Mesodermal cell (in vitro differentiated cells): ENCODE measurements around the gene NOL9.
A peak's percentile ranks its signal among the peaks of the same experiment; 100 is the strongest.

Source experiments
- H3K27ac ChIP-seq: 2 replicates; pipeline ENCODE4 v1.7.0; 2013; ENCODE audit warnings: mild to moderate bottlenecking, low read depth, low read length, moderate library complexity; ENCODE audit not compliant: severe bottlenecking
- H3K36me3 ChIP-seq: 2 replicates; pipeline ENCODE4 v1.7.1; 2013; ENCODE audit warnings: mild to moderate bottlenecking, low read length, moderate library complexity; ENCODE audit not compliant: control insufficient read depth, insufficient read depth
- H3K4me1 ChIP-seq: one replicate; pipeline ENCODE4 v1.7.1; 2013; ENCODE audit warnings: mild to moderate bottlenecking, low read length; ENCODE audit not compliant: insufficient read depth, control insufficient read depth, poor library complexity, severe bottlenecking
- H3K4me3 ChIP-seq: 2 replicates; pipeline ENCODE4 v1.7.0; 2013; ENCODE audit warnings: low read length, control low read depth, mild to moderate bottlenecking; ENCODE audit not compliant: insufficient read depth, poor library complexity, severe bottlenecking; ENCODE audit errors: extremely low read depth
- H3K9me3 ChIP-seq: 2 replicates; pipeline ENCODE4 v1.7.1; 2013; ENCODE audit warnings: mild to moderate bottlenecking, low read length, moderate library complexity; ENCODE audit not compliant: control insufficient read depth
- WGBS, 2 experiments: methylation state at CpG; one replicate each; pipeline ENCODE4 v1.1.5; 2013; ENCODE audit warnings: missing lambda C conversion rate in 2 of 2; ENCODE audit not compliant: insufficient coverage in 2 of 2; 5-methylcytosine and 5-hydroxymethylcytosine counted together

Gene NOL9

GRCh38 chr1:6517435-6517851, 36.9 kb downstream of the NOL9 start:
- Histone ChIP-seq H3K4me1 (peaks cover 35% of the 10 kb centered on the region), H3K4me3 (no peak overlapping the region), H3K9me3 (no peaks in the 10 kb centered on the region), H3K27ac (peak overlapping the region; percentile 79), H3K36me3 (no peaks in the 10 kb centered on the region)
- WGBS, 2 experiments: 43 to 67% methylated on average over 3 to 6 of the region's 8 CpGs

DNA sequence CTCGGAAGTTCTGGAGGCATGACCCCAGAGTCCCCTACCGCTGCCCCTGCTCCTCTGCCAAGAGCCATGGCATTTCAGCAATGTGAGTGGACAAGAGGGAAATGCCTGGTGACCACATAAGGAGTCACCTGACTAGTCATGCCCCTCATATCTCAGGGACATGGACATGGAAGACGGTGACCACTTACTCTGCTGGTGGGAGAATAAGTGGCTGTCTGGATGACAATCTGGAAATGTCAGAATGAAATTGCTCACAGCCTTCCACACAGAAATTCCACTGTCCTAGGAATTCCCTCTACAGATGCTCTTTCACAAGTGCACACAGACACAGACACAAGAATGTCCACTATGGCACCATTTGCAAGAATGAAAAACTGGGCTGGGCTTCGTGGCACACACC, 38.5 kb downstream of the NOL9 start:
- H3K27ac ChIP-seq: peak overlapping the region; percentile 23

DNA sequence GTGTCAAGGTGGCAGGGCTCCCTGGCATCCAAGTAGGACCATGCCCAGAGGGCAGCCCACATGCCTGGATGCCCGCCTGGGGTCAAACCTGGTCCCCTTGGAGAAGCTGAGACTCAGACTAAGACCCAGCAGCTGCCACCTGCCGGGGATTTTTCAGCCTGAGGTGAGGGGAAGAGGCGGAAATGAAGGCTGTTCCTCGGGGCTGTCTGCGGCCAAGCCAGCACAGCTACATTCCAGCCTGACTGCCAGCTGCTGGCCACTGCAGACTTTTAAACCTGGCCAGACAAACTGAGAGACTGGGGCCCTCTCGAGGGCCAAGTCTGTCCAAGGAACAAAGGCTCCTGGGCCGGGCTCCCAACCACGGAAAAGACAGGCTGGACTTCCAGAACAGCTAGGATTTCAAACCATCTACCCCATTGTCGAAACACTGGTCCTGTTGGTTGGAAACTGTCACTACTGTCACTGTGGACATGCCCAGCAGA, 41.0 kb downstream of the NOL9 start:
- Histone ChIP-seq H3K9me3 (no peaks in the 10 kb centered on the region), H3K4me3 (no peak overlapping the region), H3K4me1 (peaks cover 12% of the 10 kb centered on the region), H3K36me3 (no peaks in the 10 kb centered on the region), H3K27ac (no peak overlapping the region)
- 87 to 88% methylated on average over 7 to 8 of the region's 9 CpGs for WGBS, 2 experiments

More for the DNA sequence above, 38.5 kb downstream of the NOL9 start:
- H3K9me3 ChIP-seq: no peaks in the 10 kb centered on the region
- no peak overlapping the region for H3K4me3 ChIP-seq
- H3K36me3 ChIP-seq: no peaks in the 10 kb centered on the region
- H3K4me1 ChIP-seq: peaks cover 28% of the 10 kb centered on the region
- WGBS, 2 experiments: 88 to 96% methylated on average over 2 to 3 of the region's 4 CpGs

- WGBS, 2 experiments: 93% methylated on average over 8 of the region's 8 CpGs
- H3K9me3 ChIP-seq: no peaks in the 10 kb centered on the region
- no peak overlapping the region for H3K27ac ChIP-seq
- H3K4me3 ChIP-seq: no peak overlapping the region
- H3K36me3 ChIP-seq: no peaks in the 10 kb centered on the region
- peaks cover 12% of the 10 kb centered on the region for H3K4me1 ChIP-seq
Measured at GRCh38 chr1:6512908-6513280, 41.4 kb downstream of the NOL9 start.

- no peak overlapping the region for H3K27ac ChIP-seq
- 90 to 94% methylated on average over 11 to 13 of the region's 19 CpGs for WGBS, 2 experiments
Measured at GRCh38 chr1:6512245-6512907, 41.9 kb downstream of the NOL9 start.

DNA sequence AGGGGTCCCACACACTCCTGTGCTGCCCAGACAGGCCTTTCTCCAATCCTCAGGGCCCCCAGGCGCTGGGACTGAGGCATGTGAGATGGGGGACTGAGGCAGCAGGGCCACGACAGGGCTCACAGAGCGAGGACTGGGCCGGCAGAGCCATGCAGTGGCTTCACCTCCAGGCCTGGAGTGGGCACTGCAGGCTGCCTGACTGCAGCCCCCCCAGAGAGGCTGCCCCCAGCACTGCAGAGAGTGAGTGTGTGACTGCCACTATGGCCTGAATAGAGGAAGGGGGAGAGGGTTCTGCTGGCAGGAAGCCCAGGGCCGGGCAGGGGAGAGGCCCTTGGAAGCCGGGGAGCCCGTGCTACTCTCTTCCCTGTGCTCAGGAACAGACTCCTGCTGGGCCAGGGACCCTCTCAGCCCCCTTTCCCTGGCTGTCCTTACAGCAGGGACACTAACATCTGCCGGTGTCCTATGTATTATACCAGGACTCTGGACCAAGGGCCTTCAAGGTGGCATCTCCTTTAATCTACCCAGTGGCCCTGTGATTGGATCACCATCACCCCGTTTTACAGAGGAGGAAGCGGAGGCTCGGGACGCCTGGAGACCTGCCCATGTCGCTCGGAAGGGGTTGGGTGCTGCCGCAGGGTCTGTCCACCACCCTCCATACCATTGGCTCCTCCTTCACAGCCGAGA, 42.6 kb downstream of the NOL9 start:
- H3K9me3 ChIP-seq: no peaks in the 10 kb centered on the region
- no peak overlapping the region for H3K27ac ChIP-seq
- peaks cover 5% of the 10 kb centered on the region for H3K4me1 ChIP-seq
- 84 to 85% methylated on average over 15 to 16 of the region's 16 CpGs for whole genome bisulfite sequencing, 2 experiments
- no peak overlapping the region for H3K4me3 ChIP-seq
- no peaks in the 10 kb centered on the region for H3K36me3 ChIP-seq

More at GRCh38 chr1:6512245-6512907, 41.9 kb downstream of the NOL9 start:
- no peaks in the 10 kb centered on the region for H3K36me3 ChIP-seq
- no peaks in the 10 kb centered on the region for H3K9me3 ChIP-seq
- H3K4me1 ChIP-seq: peaks cover 12% of the 10 kb centered on the region
- no peak overlapping the region for H3K4me3 ChIP-seq

GRCh38 chr1:6511056-6511455, 43.3 kb downstream of the NOL9 start:
- no peak overlapping the region for H3K4me3 ChIP-seq
- H3K36me3 ChIP-seq: no peaks in the 10 kb centered on the region
- WGBS, 2 experiments: 98 to 100% methylated on average over 5 to 6 of the region's 6 CpGs
- H3K4me1 ChIP-seq: peaks cover 5% of the 10 kb centered on the region
- H3K9me3 ChIP-seq: no peaks in the 10 kb centered on the region
- no peak overlapping the region for H3K27ac ChIP-seq

GRCh38 chr1:6510493-6510892, 43.8 kb downstream of the NOL9 start:
- H3K27ac ChIP-seq: no peak overlapping the region
- H3K36me3 ChIP-seq: no peaks in the 10 kb centered on the region
- no peak overlapping the region for H3K4me3 ChIP-seq
- no peaks in the 10 kb centered on the region for H3K9me3 ChIP-seq
- 80 to 95% methylated on average over 4 to 6 of the region's 6 CpGs for WGBS, 2 experiments
- H3K4me1 ChIP-seq: peaks cover 4% of the 10 kb centered on the region

DNA sequence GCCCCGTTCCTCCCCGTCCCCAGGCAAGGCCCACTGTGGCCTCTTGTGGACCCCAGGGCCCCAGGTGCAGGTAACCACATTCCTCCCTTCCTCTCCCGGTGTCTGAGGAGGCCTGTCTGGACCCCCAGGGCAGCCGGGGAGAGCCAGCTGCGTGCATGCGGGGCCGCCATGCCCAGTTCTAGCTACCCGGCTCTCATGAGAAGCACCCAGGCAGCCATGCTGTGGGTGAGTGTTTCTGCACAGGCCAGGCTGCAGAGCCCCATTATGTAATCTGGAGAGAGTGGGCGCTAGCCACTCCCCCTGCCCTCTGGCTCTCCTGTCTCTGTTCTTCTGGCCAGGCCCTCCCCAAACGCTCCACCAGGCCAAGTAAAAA, 44.4 kb downstream of the NOL9 start:
- Histone ChIP-seq H3K9me3 (no peaks in the 10 kb centered on the region), H3K4me1 (peaks cover 3% of the 10 kb centered on the region), H3K36me3 (no peaks in the 10 kb centered on the region), H3K27ac (no peak overlapping the region), H3K4me3 (no peak overlapping the region)
- WGBS, 2 experiments: 85 to 91% methylated on average over 7 to 9 of the region's 10 CpGs

DNA sequence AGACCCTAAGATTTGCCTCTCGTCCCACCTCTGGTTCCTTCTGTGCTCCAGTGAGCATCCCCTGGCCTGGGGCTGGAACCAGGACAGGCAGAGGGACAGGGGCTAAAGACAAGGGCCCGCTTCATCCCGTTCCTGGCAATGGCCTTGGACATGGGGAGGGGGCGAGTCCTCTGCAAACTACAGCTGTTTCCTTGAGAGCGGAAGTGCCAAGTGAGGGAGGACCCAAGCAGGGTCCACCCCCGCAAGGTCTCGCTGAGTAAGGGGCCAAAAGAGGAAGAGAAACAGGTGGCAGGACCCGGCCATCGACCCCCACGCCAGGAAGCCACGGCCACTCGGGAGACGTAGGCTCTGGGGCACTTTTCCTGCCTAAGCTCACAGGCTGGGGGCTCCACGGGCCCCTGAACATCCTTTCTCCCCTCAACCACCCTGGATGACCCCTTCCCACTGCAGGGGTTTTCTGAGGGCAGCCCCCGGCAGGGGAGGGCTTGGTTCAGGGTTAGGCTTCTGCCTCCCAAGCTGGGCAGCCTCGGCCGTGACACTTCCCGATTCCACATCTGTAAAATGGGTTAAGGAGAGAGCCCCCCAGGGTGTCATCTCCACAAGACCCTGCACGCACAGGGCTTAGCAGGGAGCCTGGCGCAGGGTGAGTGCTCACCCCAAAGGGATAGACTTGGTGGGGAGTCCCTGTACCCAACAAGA, 44.9 kb downstream of the NOL9 start:
- 85 to 86% methylated on average over 12 to 18 of the region's 20 CpGs for WGBS, 2 experiments
- Histone ChIP-seq H3K27ac (no peak overlapping the region), H3K4me1 (peaks cover 3% of the 10 kb centered on the region), H3K4me3 (no peak overlapping the region), H3K9me3 (no peaks in the 10 kb centered on the region), H3K36me3 (no peaks in the 10 kb centered on the region)
